HCT116 (cell line): Measurements from ENCODE around the gene UBE2N. TPM values are rescaled to one million over a fixed set of nuclear protein-coding genes. Genes with fewer than 3 reads are reported as not detected.

Source experiments
- ATAC-seq: fragments of 200-7000 bp; cut with Tn5 transposase; 2 replicates; pipeline ENCODE4 v1.9.1; 2020; ENCODE audit warnings: mild to moderate bottlenecking, moderate library complexity
- BruUV-seq: library from RNA; stranded (reverse); fragments of 400-500 nt; replicated peaks from 2 replicates; lab custom pipeline; 2021; lab: Mats Ljungman, UMichigan
- CTCF ChIA-PET: fragments of 300-600 bp; sonication (Branson Sonifier 250); formaldehyde crosslinking; loops from one replicate; lab custom pipeline; 2021; ENCODE audit warnings: antibody characterized with exemption; lab: Charles Lee
- POLR2A ChIA-PET: fragments of 300-600, 350-600 bp; sonication (Branson Sonifier 250); formaldehyde crosslinking; loops from one replicate; lab custom pipeline; 2021; ENCODE audit warnings: antibody characterized with exemption; lab: Charles Lee
- RAD21 ChIA-PET, 2 experiments: fragments of 300-600 bp; sonication (Branson Sonifier 250); formaldehyde crosslinking; loops; one replicate each; lab custom pipeline; 2023; ENCODE audit warnings: low total read pairs in 2 of 2; ENCODE audit not compliant: uncharacterized antibody in 2 of 2, unreplicated experiment in 2 of 2, low non-redundant PET in 1 of 2; lab: Charles Lee
- DNase-seq: peaks from one replicate; pipeline ENCODE4 v3.0.0-alpha.2; 2010; ENCODE audit warnings: low read depth, low spot score
- H2AFZ ChIP-seq: fragments of 200-600 bp; shearing (Covaris generic), sonication (generic); 2 replicates; pipeline ENCODE4 v1.6.1; 2017; ENCODE audit warnings: low read depth, mixed run types, mixed read lengths, antibody characterized with exemption, low read length; ENCODE audit not compliant: poor library complexity, severe bottlenecking
- H3K27ac ChIP-seq: 2 replicates; pipeline ENCODE4 v1.5.1; 2012; ENCODE audit warnings: low read depth, low read length
- H3K27me3 ChIP-seq: fragments of 200-600 bp; sonication (generic); 2 replicates; pipeline ENCODE4 v1.6.1; 2016; ENCODE audit warnings: mixed run types, low read length, mixed read lengths; ENCODE audit not compliant: insufficient read depth
- H3K36me3 ChIP-seq, 2 experiments: fragments of 200-500 bp in 1 of 2; fragments of 200-600 bp in 1 of 2; sonication (Bioruptor generic) in 1 of 2; sonication (generic) in 1 of 2; 2 replicates each; pipeline versions ENCODE4 v1.5.1 to v1.6.1; 2014 to 2016; ENCODE audit warnings: low read length in 2 of 2, inconsistent platforms in 1 of 2, mixed read lengths in 1 of 2, mixed run types in 1 of 2; ENCODE audit not compliant: insufficient read depth in 2 of 2, control insufficient read depth in 1 of 2
- H3K4me1 ChIP-seq, 2 experiments: fragments of 200-600 bp in 1 of 2; sonication (generic) in 1 of 2; 2 replicates each; pipeline versions ENCODE4 v1.5.1 to v1.6.1; 2012 to 2017; ENCODE audit warnings: low read length in 2 of 2, inconsistent platforms in 1 of 2, mild to moderate bottlenecking in 1 of 2, mixed read lengths in 1 of 2, mixed run types in 1 of 2, moderate library complexity in 1 of 2; ENCODE audit not compliant: insufficient read depth in 2 of 2, control insufficient read depth in 1 of 2
- H3K4me2 ChIP-seq: fragments of 200-600 bp; sonication (generic); 2 replicates; pipeline ENCODE4 v1.6.1; 2017; ENCODE audit warnings: mixed run types, low read length, mixed read lengths
- H3K4me3 ChIP-seq, 2 experiments: fragments of 200-600 bp in 1 of 2; sonication (generic) in 1 of 2; replicated peaks in 1 of 2; 2 replicates each; pipeline ENCODE4 v1.5.1; 2011 to 2016; ENCODE audit warnings: low read length in 2 of 2, control low read depth in 1 of 2, low read depth in 1 of 2, mild to moderate bottlenecking in 1 of 2, mixed read lengths in 1 of 2, mixed run types in 1 of 2
- H3K79me2 ChIP-seq: fragments of 200-600 bp; sonication (generic); 2 replicates; pipeline ENCODE4 v1.6.1; 2017; ENCODE audit warnings: mild to moderate bottlenecking, mixed run types, low read length, moderate library complexity, mixed read lengths; ENCODE audit not compliant: insufficient read depth
- H3K9ac ChIP-seq: fragments of 200-600 bp; sonication (generic); 2 replicates; pipeline ENCODE4 v1.6.1; 2016; ENCODE audit warnings: low read length, mixed read lengths
- H3K9me2 ChIP-seq: fragments of 200-600 bp; sonication (generic), shearing (Covaris generic); 2 replicates; pipeline ENCODE4 v1.6.1; 2017; ENCODE audit warnings: mixed run types, mild to moderate bottlenecking, moderate library complexity; ENCODE audit not compliant: insufficient read depth
- H3K9me3 ChIP-seq, 2 experiments: fragments of 200-500 bp in 1 of 2; fragments of 200-600 bp in 1 of 2; sonication (Bioruptor generic) in 1 of 2; sonication (generic) in 1 of 2; 2 replicates each; pipeline ENCODE4 v1.6.1; 2014 to 2017; ENCODE audit warnings: low read length in 2 of 2, mixed read lengths in 2 of 2, inconsistent platforms in 1 of 2, low read depth in 1 of 2, mild to moderate bottlenecking in 1 of 2, mixed run types in 1 of 2, moderate library complexity in 1 of 2; ENCODE audit not compliant: control insufficient read depth in 1 of 2, insufficient read depth in 1 of 2
- H4K20me1 ChIP-seq: fragments of 200-600 bp; sonication (generic), shearing (Covaris generic); 2 replicates; pipeline ENCODE4 v1.6.1; 2017; ENCODE audit warnings: mixed run types, mild to moderate bottlenecking, moderate library complexity; ENCODE audit not compliant: insufficient read depth
- ATF3 ChIP-seq: IDR thresholded peaks from 2 replicates; pipeline ENCODE4 v1.6.1; 2012
- CBX3 ChIP-seq: IDR thresholded peaks from 2 replicates; pipeline ENCODE4 v1.6.1; 2012; ENCODE audit warnings: low read depth
- EGR1 ChIP-seq: IDR thresholded peaks from 2 replicates; pipeline ENCODE4 v1.6.1; 2012; ENCODE audit warnings: low read depth
- ELF1 ChIP-seq: IDR thresholded peaks from 2 replicates; pipeline ENCODE4 v1.6.1; 2012; ENCODE audit warnings: low read depth, borderline replicate concordance
- EZH2 ChIP-seq: fragments of 200-600 bp; sonication (generic); IDR thresholded peaks from 2 replicates; pipeline ENCODE4 v1.6.1; 2017; ENCODE audit warnings: antibody characterized with exemption, mixed run types
- EZH2phosphoT487 ChIP-seq: fragments of 200-600 bp; IDR thresholded peaks from 2 replicates; pipeline ENCODE4 v1.6.1; 2018; ENCODE audit warnings: antibody characterized with exemption, borderline replicate concordance
- FOSL1 ChIP-seq: IDR thresholded peaks from 2 replicates; pipeline ENCODE4 v1.6.1; 2012; ENCODE audit warnings: low read depth
- JUND ChIP-seq: IDR thresholded peaks from 2 replicates; pipeline ENCODE4 v1.6.1; 2012
- POLR2A ChIP-seq: IDR thresholded peaks from 2 replicates; pipeline ENCODE4 v1.7.0; 2011; ENCODE audit warnings: borderline replicate concordance; ENCODE audit not compliant: insufficient read depth, insufficient read length; ENCODE audit errors: extremely low read depth
- RAD21 ChIP-seq: IDR thresholded peaks from 2 replicates; pipeline ENCODE4 v1.6.1; 2012; ENCODE audit warnings: low read depth, mild to moderate bottlenecking
- REST ChIP-seq: IDR thresholded peaks from 2 replicates; pipeline ENCODE4 v1.6.1; 2012; ENCODE audit warnings: low read depth
- SP1 ChIP-seq: IDR thresholded peaks from 2 replicates; pipeline ENCODE4 v1.6.1; 2012; ENCODE audit warnings: low read depth
- TCF7L2 ChIP-seq: IDR thresholded peaks from 2 replicates; pipeline ENCODE4 v1.7.0; 2011; ENCODE audit warnings: borderline replicate concordance, inconsistent platforms; ENCODE audit not compliant: insufficient read depth, insufficient read length; ENCODE audit errors: extremely low read depth
- YY1 ChIP-seq: IDR thresholded peaks from 2 replicates; pipeline ENCODE4 v1.6.1; 2011; ENCODE audit warnings: low read length, low read depth, moderate library complexity, mild to moderate bottlenecking; ENCODE audit not compliant: insufficient replicate concordance; ENCODE audit errors: extremely low read depth
- ZBTB33 ChIP-seq: IDR thresholded peaks from 2 replicates; pipeline ENCODE4 v1.6.1; 2011; ENCODE audit warnings: mild to moderate bottlenecking, low read length, moderate library complexity; ENCODE audit not compliant: insufficient replicate concordance; ENCODE audit errors: extremely low read depth
- ZFX ChIP-seq: fragments of 450-650 bp; IDR thresholded peaks from 2 replicates; pipeline ENCODE4 v1.6.1; 2017
- ZNF274 ChIP-seq: fragments of 200-500 bp; sonication (Bioruptor generic); IDR thresholded peaks from 2 replicates; pipeline ENCODE4 v1.6.1; 2014; ENCODE audit warnings: mild to moderate bottlenecking, low read depth, low read length, inconsistent platforms
- intact Hi-C: fragments of 100-400 bp; cut with micrococcal nuclease; formaldehyde crosslinking; loops from 2 replicates; pipeline ENCODE4 v1.10.0; 2022
- total RNA-seq: library from RNA; stranded (reverse); gene quantifications from one replicate; pipeline ENCODE4 v1.2.1, GENCODE V29; 2021; ENCODE audit not compliant: unreplicated experiment

Gene UBE2N
- total RNA-seq, 1 experiment from 2014 or later = 140 TPM

- Histone ChIP-seq H3K4me2 (no peak overlapping the region), H3K4me1 (no peaks in the 10 kb centered on the region), H2AFZ (no peak overlapping the region), H3K9ac (no peak overlapping the region), H3K9me2 (peaks cover 3% of the 10 kb centered on the region; the same call in 1 of the 2 replicates), H4K20me1 (no peaks in the 10 kb centered on the region), H3K9me3 (no peaks in the 10 kb centered on the region), H3K4me3 (no peak overlapping the region), H3K36me3 (no peaks in the 10 kb centered on the region), H3K79me2 (no peaks in the 10 kb centered on the region), H3K27me3 (no peaks in the 10 kb centered on the region), H3K27ac (no peak overlapping the region)
- intact Hi-C loops = no loop called here
- DNase-seq (no peak), ATAC-seq (no peak)
- BruUV-seq = no TSS peak
- no peak for TF ChIP-seq SP1
- TF ChIP-seq ZFX = no peak
- no peak for TF ChIP-seq RAD21
- no peak for TF ChIP-seq CBX3
- TF ChIP-seq TCF7L2 = no peak
- no peak for TF ChIP-seq POLR2A
- no peak for TF ChIP-seq ATF3
- TF ChIP-seq EZH2 = no peak
- TF ChIP-seq EZH2phosphoT487 = no peak
- no peak for TF ChIP-seq ELF1
- TF ChIP-seq EGR1 = no peak
- no peak for TF ChIP-seq ZBTB33
- no peak for TF ChIP-seq ZNF274
- TF ChIP-seq JUND = no peak
- TF ChIP-seq YY1 = no peak
- TF ChIP-seq FOSL1 = no peak
- TF ChIP-seq REST = no peak
- CTCF ChIA-PET = no interaction called here
- RAD21 ChIA-PET = no interaction called here
- POLR2A ChIA-PET = no interaction called here
Observed at GRCh38 chr12:93363841-93364297, 77.9 kb downstream of the UBE2N start.
